CD8-positive, alpha-beta memory T cell (primary cell): ENCODE data around the gene ENAH. TPM values are rescaled to one million over a fixed set of nuclear protein-coding genes. Genes with fewer than 3 reads are reported as not detected.

ENCODE experiments used
- CTCF ChIA-PET: fragments of 350-600 bp; sonication (Branson Sonifier 250); formaldehyde crosslinking; loops from one replicate; lab custom pipeline; 2021; ENCODE audit warnings: antibody characterized with exemption; lab: Charles Lee
- POLR2A ChIA-PET: fragments of 350-600 bp; sonication (Branson Sonifier 250); formaldehyde crosslinking; loops from one replicate; lab custom pipeline; 2021; ENCODE audit warnings: antibody characterized with exemption; lab: Charles Lee
- DNase-seq, 5 donors: peaks; one replicate each; pipeline versions ENCODE4 v3.0.0 to v3.0.0-alpha.2; 2020 to 2022; ENCODE audit warnings: mixed read lengths in 1 of 5
- H3K27ac ChIP-seq: one replicate; pipeline ENCODE4 v1.7.0; 2013; ENCODE audit warnings: low read depth, mild to moderate bottlenecking, low read length, moderate library complexity
- H3K27me3 ChIP-seq: 2 replicates; pipeline ENCODE4 v1.7.0; 2013; ENCODE audit warnings: low read length, mild to moderate bottlenecking; ENCODE audit not compliant: insufficient read depth, poor library complexity, severe bottlenecking
- H3K36me3 ChIP-seq: 2 replicates; pipeline ENCODE4 v1.7.0; 2013; ENCODE audit warnings: mild to moderate bottlenecking, low read length, moderate library complexity; ENCODE audit not compliant: insufficient read depth
- H3K4me1 ChIP-seq: 2 replicates; pipeline ENCODE4 v1.7.0; 2013; ENCODE audit warnings: mild to moderate bottlenecking, low read length, moderate library complexity; ENCODE audit not compliant: insufficient read depth
- H3K4me3 ChIP-seq: 2 replicates; pipeline ENCODE4 v1.7.0; 2013; ENCODE audit warnings: mild to moderate bottlenecking, low read length
- H3K9me3 ChIP-seq: 2 replicates; pipeline ENCODE4 v1.7.0; 2013; ENCODE audit warnings: mild to moderate bottlenecking, low read length
- H3K27ac Mint-ChIP-seq, 8 donors: one replicate each; pipeline ENCODE4 v1.8.0; 2020 to 2021; ENCODE audit warnings: mixed read lengths in 8 of 8, mild to moderate bottlenecking in 6 of 8, inconsistent platforms in 3 of 8, moderate library complexity in 3 of 8
- H3K27me3 Mint-ChIP-seq, 2 donors: one replicate each; pipeline ENCODE4 v1.8.0; 2020 to 2021; ENCODE audit warnings: mixed read lengths in 2 of 2, mild to moderate bottlenecking in 1 of 2, moderate library complexity in 1 of 2
- H3K36me3 Mint-ChIP-seq, 3 donors: one replicate each; pipeline ENCODE4 v1.8.0; 2020 to 2021; ENCODE audit warnings: mixed read lengths in 3 of 3, inconsistent platforms in 1 of 3, mild to moderate bottlenecking in 1 of 3
- H3K4me1 Mint-ChIP-seq, 3 donors: one replicate each; pipeline ENCODE4 v1.8.0; 2020 to 2021; ENCODE audit warnings: mixed read lengths in 3 of 3, inconsistent platforms in 1 of 3, mild to moderate bottlenecking in 1 of 3
- H3K4me3 Mint-ChIP-seq, 7 donors: one replicate each; pipeline ENCODE4 v1.8.0; 2020 to 2021; ENCODE audit warnings: mixed read lengths in 7 of 7, mild to moderate bottlenecking in 6 of 7, moderate library complexity in 4 of 7, inconsistent platforms in 2 of 7
- H3K9me3 Mint-ChIP-seq, 5 donors: one replicate each; pipeline ENCODE4 v1.8.0; 2020 to 2022; ENCODE audit warnings: mixed read lengths in 5 of 5, mild to moderate bottlenecking in 3 of 5, moderate library complexity in 2 of 5, inconsistent platforms in 1 of 5
- polyA plus RNA-seq: library from polyadenylated mRNA; unstranded; fragments of 300-500 nt; fragmentation: Illumina TruSeq; gene quantifications from one replicate; pipeline ENCODE4 v1.2.3, GENCODE V29; 2021
- total RNA-seq, 2 experiments: library from RNA; stranded (reverse); gene quantifications; one replicate each; pipeline ENCODE4 v1.2.3, GENCODE V29; 2021

Gene ENAH
- total and polyA plus RNA-seq, 3 experiments from 2014 or later, result 0.53 TPM; not detected in 1

DNA sequence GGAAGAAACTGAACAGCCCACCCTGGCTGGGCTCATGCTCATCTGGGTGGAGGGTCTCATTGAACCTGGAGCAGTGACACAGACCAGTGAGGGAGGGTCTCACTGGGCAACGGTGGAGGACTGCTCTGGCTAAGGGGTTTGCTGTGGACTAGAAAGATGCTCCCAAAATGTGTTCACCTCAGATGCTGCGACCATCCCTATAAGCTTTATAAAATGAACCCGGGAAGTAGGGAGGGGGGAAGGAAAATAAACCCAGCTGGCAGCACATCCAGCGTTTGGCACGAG is 190.6 kb downstream of the ENAH start:
- Histone ChIP-seq H3K4me3 (no peak overlapping the region), H3K9me3 (no peaks in the 10 kb centered on the region), H3K4me1 (peaks cover 42% of the 10 kb centered on the region), H3K36me3 (no peaks in the 10 kb centered on the region), H3K27me3 (no peaks in the 10 kb centered on the region), H3K27ac (no peak overlapping the region)
- DNase-seq, result no peak
- Mint-ChIP-seq H3K27me3 (peaks cover 0 to 3% of the 10 kb centered on the region in 2 donors), H3K27ac (peak overlapping the region in 6 of 8 donors; percentile 38 to 90 (median 74)), H3K36me3 (peaks cover 0 to 2% (median 0%) of the 10 kb centered on the region in 3 donors), H3K4me3 (peak overlapping the region in 1 of 7 donors; percentile 48), H3K9me3 (no peaks in the 10 kb centered on the region), H3K4me1 (peaks cover 55 to 75% (median 65%) of the 10 kb centered on the region in 3 donors)
- CTCF ChIA-PET, result interaction anchor here (0.9 to 1.0 kb wide), 2 partner anchors 12 to 525 kb away, joined by 3 read pairs; no protein-coding TSS in a partner anchor
- POLR2A ChIA-PET, result interaction anchor here (1.1 kb wide), 1 partner anchor 11 kb away, joined by 4 read pairs; no protein-coding TSS in a partner anchor

DNA sequence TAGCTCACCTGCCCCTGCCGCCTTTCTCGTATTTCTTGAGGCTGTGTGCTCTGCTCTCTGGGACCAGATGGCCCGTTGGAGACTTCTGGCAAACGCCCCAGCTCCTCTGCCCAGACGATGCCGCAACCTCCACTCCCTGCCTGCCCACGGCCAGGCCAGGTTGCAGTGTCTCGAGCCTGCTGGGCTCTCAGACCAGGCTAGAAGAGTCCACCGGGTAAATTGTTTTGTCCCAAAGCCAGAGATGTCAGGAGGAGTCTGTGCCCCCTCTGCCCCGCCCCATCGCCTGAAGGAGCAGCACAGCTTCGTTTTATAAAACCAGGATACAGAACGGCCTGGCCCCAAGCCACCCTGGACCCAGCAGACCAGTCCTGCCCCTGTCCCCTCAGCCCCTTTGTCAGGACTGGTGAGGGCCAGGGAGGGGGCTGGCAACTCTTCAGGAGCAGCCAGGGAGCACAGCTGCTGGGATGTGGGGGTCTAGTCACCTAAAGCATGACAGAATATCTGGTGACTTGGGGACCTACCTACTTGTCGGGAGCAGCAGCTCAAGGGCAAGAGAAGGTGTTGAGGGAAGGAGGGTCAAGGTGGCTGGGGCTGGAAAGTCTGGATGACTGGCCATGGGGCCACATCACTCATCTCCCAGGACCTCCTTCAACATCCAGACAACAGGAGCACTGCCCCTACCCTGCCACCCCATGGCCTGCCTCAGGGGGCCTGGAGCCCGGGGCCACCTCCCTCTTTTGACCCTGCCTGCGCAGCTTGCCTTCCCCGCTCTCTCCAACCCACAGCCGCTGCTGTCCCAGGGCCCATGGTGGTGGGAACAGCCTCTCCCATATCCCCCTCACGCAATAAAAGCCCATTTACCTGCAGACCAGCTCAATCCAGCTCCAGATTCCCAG is 191.1 kb downstream of the ENAH start:
- no peak for DNase-seq
- peak overlapping the region in 7 of 8 donors; percentile 33 to 95 (median 77) for H3K27ac Mint-ChIP-seq

DNA sequence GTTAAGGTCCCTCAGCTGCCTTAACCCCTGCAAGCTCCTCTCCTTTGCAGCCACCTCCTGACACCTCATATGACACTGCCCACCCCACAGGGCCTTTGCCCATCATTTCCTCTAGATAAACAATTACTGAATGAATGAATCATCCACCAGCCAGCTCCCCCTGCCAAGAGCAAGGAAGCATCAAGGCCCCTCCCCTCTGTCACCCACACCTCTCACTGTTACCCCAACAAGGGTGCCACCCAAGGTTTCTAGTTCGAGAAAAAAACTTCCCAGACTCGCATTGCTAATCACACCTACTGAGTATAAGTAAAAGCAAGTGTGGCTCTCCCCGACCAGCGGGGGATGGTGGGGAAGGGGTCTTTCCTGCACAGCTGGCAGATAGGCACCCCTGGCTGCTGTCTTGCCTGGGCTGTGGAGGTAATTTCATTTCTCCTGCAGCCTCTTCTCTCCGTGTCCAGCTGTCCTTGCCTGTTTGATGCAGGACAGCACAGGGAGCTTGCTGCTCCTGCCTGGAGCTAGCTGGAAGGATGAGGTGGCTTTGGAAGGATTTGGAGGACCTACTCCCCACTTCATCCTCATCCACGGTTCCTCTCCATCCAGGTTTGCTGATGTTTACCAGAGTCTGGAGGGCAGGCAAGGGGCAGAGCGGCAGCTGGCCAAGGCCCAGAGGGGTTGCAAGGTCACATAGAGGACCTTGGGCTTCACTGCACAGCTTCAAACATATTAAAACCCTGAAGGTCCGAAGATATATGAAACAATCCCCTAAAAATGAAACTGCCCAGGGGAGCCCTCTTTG is 192.0 kb downstream of the ENAH start:
- peaks cover 33% of the 10 kb centered on the region for H3K4me1 ChIP-seq
- H3K27ac Mint-ChIP-seq, result peak overlapping the region; percentile 65 to 96 (median 83)

More for the DNA sequence above, 191.1 kb downstream of the ENAH start:
- H3K27me3 Mint-ChIP-seq, result peaks cover 0 to 3% of the 10 kb centered on the region in 2 donors
- no peaks in the 10 kb centered on the region for H3K36me3 Mint-ChIP-seq
- H3K27ac ChIP-seq, result no peak overlapping the region
- peaks cover 39% of the 10 kb centered on the region for H3K4me1 ChIP-seq
- H3K4me1 Mint-ChIP-seq, result peaks cover 50 to 70% (median 60%) of the 10 kb centered on the region in 3 donors
- no peaks in the 10 kb centered on the region for H3K9me3 Mint-ChIP-seq
- no peaks in the 10 kb centered on the region for H3K27me3 ChIP-seq
- no peaks in the 10 kb centered on the region for H3K36me3 ChIP-seq
- POLR2A ChIA-PET, result interaction anchor here (1.1 to 1.7 kb wide), 3 partner anchors 11 to 33 kb away, joined by 4 to 10 read pairs (median 9); no protein-coding TSS in a partner anchor
- H3K4me3 ChIP-seq, result no peak overlapping the region
- peak overlapping the region in 2 of 7 donors; percentile 48 to 73 for H3K4me3 Mint-ChIP-seq
- CTCF ChIA-PET, result interaction anchor here (0.9 to 1.8 kb wide), 6 partner anchors 13 to 525 kb away, joined by 3 to 9 read pairs (median 4); partner anchors contain the start of genes LBR and PYCR2
- H3K9me3 ChIP-seq, result no peaks in the 10 kb centered on the region

DNA sequence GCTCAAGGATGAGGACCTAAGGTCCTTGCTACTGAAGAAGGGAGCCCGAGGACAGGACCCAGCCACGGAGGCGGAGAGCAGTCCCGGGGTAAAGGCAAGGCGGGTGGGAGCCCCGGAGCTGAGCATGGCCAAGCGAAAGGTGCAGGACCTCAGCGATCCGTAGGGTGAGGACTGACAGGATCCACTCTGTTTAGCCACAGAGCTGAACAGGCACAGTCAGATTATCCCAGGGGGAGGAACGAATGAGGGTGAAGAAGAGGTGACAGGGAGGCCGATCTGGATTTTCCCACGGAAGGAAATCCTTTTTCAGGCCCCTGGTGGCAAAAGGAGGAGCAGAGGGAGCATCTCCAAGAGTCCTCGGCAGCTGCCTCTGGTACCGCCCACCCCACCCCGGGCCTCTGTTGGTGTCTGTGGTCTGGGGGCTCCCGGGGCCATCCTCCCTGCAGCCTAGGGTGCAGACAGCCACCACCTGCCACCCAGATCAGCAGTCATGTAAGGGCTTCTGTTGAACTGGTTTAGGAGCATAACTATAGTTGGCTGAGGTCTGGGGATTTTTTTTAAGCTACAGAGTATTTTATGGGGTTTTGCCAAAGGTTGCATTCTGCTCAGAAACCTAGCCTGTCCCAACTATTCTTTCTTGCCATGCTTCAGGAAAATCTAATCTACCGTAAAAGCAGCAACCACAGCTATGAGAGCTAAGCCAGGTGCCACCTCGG is 192.7 kb downstream of the ENAH start:
- Mint-ChIP-seq H3K4me1 (peaks cover 42 to 58% (median 48%) of the 10 kb centered on the region in 3 donors), H3K36me3 (no peaks in the 10 kb centered on the region), H3K4me3 (peak overlapping the region in 6 of 7 donors; percentile 4 to 73 (median 40)), H3K9me3 (no peaks in the 10 kb centered on the region), H3K27me3 (peaks cover 0 to 3% of the 10 kb centered on the region in 2 donors), H3K27ac (peak overlapping the region; percentile 65 to 96 (median 82))
- Histone ChIP-seq H3K9me3 (no peaks in the 10 kb centered on the region), H3K4me1 (peaks cover 25% of the 10 kb centered on the region), H3K27me3 (no peaks in the 10 kb centered on the region), H3K27ac (no peak overlapping the region), H3K4me3 (no peak overlapping the region), H3K36me3 (no peaks in the 10 kb centered on the region)
- POLR2A ChIA-PET, result interaction anchor here (0.7 to 1.7 kb wide), 3 partner anchors 15 to 33 kb away, joined by 3 to 10 read pairs (median 9); no protein-coding TSS in a partner anchor
- CTCF ChIA-PET, result interaction anchor here (0.9 to 1.8 kb wide), 9 partner anchors 12 to 605 kb away, joined by 3 to 11 read pairs (median 4); partner anchors contain the start of genes LBR and PYCR2
- DNase-seq, result peak in 2 of 5 donors; percentile 11 to 31

More for the DNA sequence above, 192.0 kb downstream of the ENAH start:
- Histone ChIP-seq H3K36me3 (no peaks in the 10 kb centered on the region), H3K27me3 (no peaks in the 10 kb centered on the region), H3K9me3 (no peaks in the 10 kb centered on the region), H3K4me3 (peak overlapping the region; percentile 27), H3K27ac (no peak overlapping the region)
- Mint-ChIP-seq H3K9me3 (no peaks in the 10 kb centered on the region), H3K4me3 (peak overlapping the region in 6 of 7 donors; percentile 4 to 73 (median 36)), H3K36me3 (no peaks in the 10 kb centered on the region), H3K4me1 (peaks cover 46 to 64% (median 53%) of the 10 kb centered on the region in 3 donors), H3K27me3 (peaks cover 0 to 3% of the 10 kb centered on the region in 2 donors)
- ChIA-PET CTCF (interaction anchor here (0.9 to 1.8 kb wide), 10 partner anchors 13 to 604 kb away, joined by 3 to 11 read pairs (median 4); partner anchors contain the start of genes LBR and PYCR2), POLR2A (interaction anchor here (0.7 to 1.7 kb wide), 4 partner anchors 12 to 34 kb away, joined by 3 to 10 read pairs (median 6); no protein-coding TSS in a partner anchor)
- DNase-seq, result peak; percentile 21 to 86 (median 64)

DNA sequence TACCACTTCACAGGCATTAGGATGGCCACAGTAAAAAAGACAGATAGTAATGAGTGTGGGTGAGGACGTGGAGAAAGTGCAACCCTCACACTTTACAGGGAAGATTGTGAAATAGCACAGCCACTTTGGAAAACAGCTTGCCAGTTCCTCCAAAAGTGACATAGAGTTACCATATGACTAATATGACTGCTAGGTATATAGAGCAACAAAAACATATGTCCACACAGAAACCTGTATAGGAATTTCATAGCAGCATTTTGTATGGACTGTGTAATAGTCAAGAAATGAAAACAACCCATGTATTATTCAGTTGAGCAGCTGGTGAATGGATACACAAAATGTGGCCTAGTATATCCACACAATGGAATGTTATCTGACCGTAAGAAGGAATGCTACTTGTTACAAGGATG is 194.7 kb downstream of the ENAH start:
- peak overlapping the region in 2 of 8 donors; percentile 17 to 86 for H3K27ac Mint-ChIP-seq
- H3K9me3 Mint-ChIP-seq, result no peaks in the 10 kb centered on the region
- peaks cover 25% of the 10 kb centered on the region for H3K4me1 ChIP-seq
- CTCF ChIA-PET, result interaction anchor here (0.8 to 1.0 kb wide), 2 partner anchors 10 to 16 kb away, joined by 3 read pairs; no protein-coding TSS in a partner anchor
- H3K36me3 ChIP-seq, result no peaks in the 10 kb centered on the region
- H3K4me3 Mint-ChIP-seq, result no peak overlapping the region
- no peaks in the 10 kb centered on the region for H3K27me3 Mint-ChIP-seq
- no peaks in the 10 kb centered on the region for H3K9me3 ChIP-seq
- H3K4me1 Mint-ChIP-seq, result peaks cover 50 to 60% (median 58%) of the 10 kb centered on the region in 3 donors
- no peaks in the 10 kb centered on the region for H3K36me3 Mint-ChIP-seq
- no peaks in the 10 kb centered on the region for H3K27me3 ChIP-seq
- no peak overlapping the region for H3K4me3 ChIP-seq
- DNase-seq, result no peak
- H3K27ac ChIP-seq, result no peak overlapping the region
- POLR2A ChIA-PET, result no interaction called here

DNA sequence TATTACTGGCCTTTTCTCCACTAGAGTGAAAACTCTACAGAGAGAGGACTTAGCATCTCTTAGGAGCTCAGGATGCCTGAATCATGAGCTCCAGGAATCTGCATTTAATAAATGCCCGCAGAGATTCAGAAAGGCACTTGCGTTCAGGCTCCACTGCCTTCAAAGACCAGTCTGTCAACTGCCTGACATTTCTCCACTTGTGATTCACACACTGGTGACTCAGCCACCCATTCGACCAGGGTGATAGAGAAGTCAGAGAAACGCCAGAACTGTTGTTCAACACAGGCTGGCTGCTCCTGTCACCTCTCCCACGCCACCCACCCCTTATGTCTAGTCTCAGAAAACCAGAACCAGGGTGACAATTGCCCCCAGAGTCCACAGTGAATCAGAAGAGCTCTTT is 198.2 kb downstream of the ENAH start:
- H3K4me1 Mint-ChIP-seq, result peaks cover 30 to 42% (median 32%) of the 10 kb centered on the region in 3 donors
- H3K4me3 ChIP-seq, result no peak overlapping the region
- H3K36me3 Mint-ChIP-seq, result no peaks in the 10 kb centered on the region
- H3K9me3 ChIP-seq, result no peaks in the 10 kb centered on the region
- POLR2A ChIA-PET, result interaction anchor here (0.7 to 1.3 kb wide), 2 partner anchors 12 to 26 kb away, joined by 3 read pairs; no protein-coding TSS in a partner anchor
- no peaks in the 10 kb centered on the region for H3K36me3 ChIP-seq
- H3K27ac Mint-ChIP-seq, result peak overlapping the region; percentile 17 to 89 (median 70)
- H3K27ac ChIP-seq, result no peak overlapping the region
- H3K27me3 Mint-ChIP-seq, result no peaks in the 10 kb centered on the region
- H3K9me3 Mint-ChIP-seq, result no peaks in the 10 kb centered on the region
- H3K27me3 ChIP-seq, result no peaks in the 10 kb centered on the region
- CTCF ChIA-PET, result no interaction called here
- DNase-seq, result peak in 4 of 5 donors; percentile 20 to 75 (median 40)
- H3K4me3 Mint-ChIP-seq, result peak overlapping the region in 3 of 7 donors; percentile 3 to 30 (median 29)
- no peaks in the 10 kb centered on the region for H3K4me1 ChIP-seq
